Sigmoid colon (tissue), 4 donors: Measurements from ENCODE around the gene CNOT4.

Source experiments
- CTCF ChIP-seq, 4 experiments: fragments of 450-650 bp in 3 of 4; fragments of 200-600 bp in 1 of 4; IDR thresholded peaks; one replicate each; pipeline ENCODE4 v1.5.1; 2016 to 2019; ENCODE audit warnings: antibody characterized with exemption in 4 of 4, mild to moderate bottlenecking in 3 of 4, moderate library complexity in 2 of 4
- EP300 ChIP-seq, 4 donors: sonication (generic); formaldehyde crosslinking; IDR thresholded peaks; one replicate each; pipeline ENCODE4 v1.6.1; 2017; ENCODE audit warnings: antibody characterized with exemption in 4 of 4
- POLR2A ChIP-seq, 2 donors: fragments of 450-650 bp; IDR thresholded peaks; one replicate each; pipeline ENCODE4 v1.6.1; 2016; ENCODE audit warnings: antibody characterized with exemption in 2 of 2, mild to moderate bottlenecking in 2 of 2, moderate library complexity in 2 of 2
- POLR2AphosphoS5 ChIP-seq, 4 donors: sonication (generic); formaldehyde crosslinking; IDR thresholded peaks; one replicate each; pipeline ENCODE4 v1.6.1; 2017; ENCODE audit warnings: antibody characterized with exemption in 4 of 4

- TF ChIP-seq CTCF (IDR thresholded peaks at IDR 0.05) (no peak), POLR2AphosphoS5 (IDR thresholded peaks at IDR 0.05) (no peak), EP300 (IDR thresholded peaks at IDR 0.05) (no peak), POLR2A (IDR thresholded peaks at IDR 0.05) (no peak)
These were observed 95.7 kb downstream of the CNOT4 start for GRCh38 chr7:135414208-135414607.
